Parathyroid adenoma (tissue), 2 donors: Measurements from ENCODE around the gene RBBP8NL.

Source experiments
- H2AFZ ChIP-seq: fragments of 300-600 bp; sonication (generic); one replicate; pipeline ENCODE4 v1.7.0; 2017; ENCODE audit warnings: antibody characterized with exemption, mild to moderate bottlenecking
- H3K27ac ChIP-seq: fragments of 300-600 bp; sonication (generic); one replicate; pipeline ENCODE4 v1.7.0; 2017
- H3K27me3 ChIP-seq: fragments of 300-600 bp; sonication (generic); one replicate; pipeline ENCODE4 v1.7.0; 2017; ENCODE audit warnings: low read length; ENCODE audit not compliant: control insufficient read depth, insufficient read depth
- H3K36me3 ChIP-seq: fragments of 300-600 bp; sonication (generic); one replicate; pipeline ENCODE4 v1.7.0; 2017; ENCODE audit warnings: low read length; ENCODE audit not compliant: control insufficient read depth, insufficient read depth
- H3K4me1 ChIP-seq: fragments of 300-600 bp; sonication (generic); one replicate; pipeline ENCODE4 v1.7.0; 2017; ENCODE audit warnings: control low read depth
- H3K4me2 ChIP-seq: fragments of 300-600 bp; sonication (generic); one replicate; pipeline ENCODE4 v1.7.0; 2017; ENCODE audit warnings: low read length
- H3K4me3 ChIP-seq: fragments of 300-600 bp; sonication (generic); one replicate; pipeline ENCODE4 v1.7.0; 2017; ENCODE audit warnings: low read depth, low read length
- H3K79me2 ChIP-seq: fragments of 300-600 bp; sonication (generic); one replicate; pipeline ENCODE4 v1.7.0; 2017; ENCODE audit warnings: control low read depth
- H3K9ac ChIP-seq: fragments of 300-600 bp; sonication (generic); one replicate; pipeline ENCODE4 v1.7.0; 2017; ENCODE audit warnings: mild to moderate bottlenecking
- H3K9me3 ChIP-seq: fragments of 300-600 bp; sonication (generic); one replicate; pipeline ENCODE4 v1.7.0; 2017; ENCODE audit warnings: low read length; ENCODE audit not compliant: control insufficient read depth
- CTCF ChIP-seq: fragments of 300-600 bp; sonication (generic); IDR thresholded peaks from one replicate; pipeline ENCODE4 v1.7.0; 2017; ENCODE audit warnings: antibody characterized with exemption, mild to moderate bottlenecking
- donor health status: primary hyperparathyroidism.

RBBP8NL gene

GRCh38 chr20:62454904-62455636, 27.7 kb upstream of the RBBP8NL start:
- H3K9me3 ChIP-seq = no peaks in the 10 kb centered on the region
- no peaks in the 10 kb centered on the region for H3K27me3 ChIP-seq

GRCh38 chr20:62453186-62453808, 26.0 kb upstream of the RBBP8NL start:
- Histone ChIP-seq H3K4me2 (no peak overlapping the region), H3K9ac (no peak overlapping the region), H3K9me3 (no peaks in the 10 kb centered on the region), H3K27me3 (no peaks in the 10 kb centered on the region), H3K27ac (no peak overlapping the region), H3K4me1 (no peaks in the 10 kb centered on the region), H3K36me3 (no peaks in the 10 kb centered on the region), H2AFZ (no peak overlapping the region), H3K79me2 (no peaks in the 10 kb centered on the region), H3K4me3 (no peak overlapping the region)
- no peak for TF ChIP-seq CTCF

More at GRCh38 chr20:62454904-62455636, 27.7 kb upstream of the RBBP8NL start:
- Histone ChIP-seq H2AFZ (no peak overlapping the region), H3K4me2 (no peak overlapping the region), H3K79me2 (no peaks in the 10 kb centered on the region), H3K4me3 (no peak overlapping the region), H3K36me3 (no peaks in the 10 kb centered on the region), H3K4me1 (no peaks in the 10 kb centered on the region), H3K9ac (no peak overlapping the region), H3K27ac (no peak overlapping the region)
- no peak for TF ChIP-seq CTCF

GRCh38 chr20:62452475-62453095, 25.2 kb upstream of the RBBP8NL start:
- Histone ChIP-seq H3K79me2 (no peaks in the 10 kb centered on the region), H3K36me3 (no peaks in the 10 kb centered on the region), H3K9ac (no peak overlapping the region), H3K9me3 (no peaks in the 10 kb centered on the region), H2AFZ (no peak overlapping the region), H3K27ac (no peak overlapping the region), H3K4me3 (no peak overlapping the region), H3K4me2 (no peak overlapping the region), H3K4me1 (no peaks in the 10 kb centered on the region), H3K27me3 (no peaks in the 10 kb centered on the region)
- no peak for TF ChIP-seq CTCF

- no peak overlapping the region for H3K4me2 ChIP-seq
- H3K79me2 ChIP-seq = no peaks in the 10 kb centered on the region
- no peak overlapping the region for H3K27ac ChIP-seq
- no peaks in the 10 kb centered on the region for H3K4me1 ChIP-seq
- no peaks in the 10 kb centered on the region for H3K9me3 ChIP-seq
- no peaks in the 10 kb centered on the region for H3K27me3 ChIP-seq
- no peak overlapping the region for H2AFZ ChIP-seq
- no peak for TF ChIP-seq CTCF
- H3K9ac ChIP-seq = no peak overlapping the region
- no peaks in the 10 kb centered on the region for H3K36me3 ChIP-seq
- H3K4me3 ChIP-seq = no peak overlapping the region
These were observed 24.6 kb upstream of the RBBP8NL start for GRCh38 chr20:62451970-62452369.
